Measurements from ENCODE around the gene MIXL1. TPM values are rescaled to one million over a fixed set of nuclear protein-coding genes. Genes with fewer than 3 reads are reported as not detected.
A peak's percentile ranks its signal among the peaks of the same experiment; 100 is the strongest.

The MIXL1 gene
- total and polyA plus RNA-seq, 2 of the 13 experiments (the other 11 are each of a cell fraction or from before 2014, with no cell fraction given) = 7.6 to 18.5 TPM

DNA sequence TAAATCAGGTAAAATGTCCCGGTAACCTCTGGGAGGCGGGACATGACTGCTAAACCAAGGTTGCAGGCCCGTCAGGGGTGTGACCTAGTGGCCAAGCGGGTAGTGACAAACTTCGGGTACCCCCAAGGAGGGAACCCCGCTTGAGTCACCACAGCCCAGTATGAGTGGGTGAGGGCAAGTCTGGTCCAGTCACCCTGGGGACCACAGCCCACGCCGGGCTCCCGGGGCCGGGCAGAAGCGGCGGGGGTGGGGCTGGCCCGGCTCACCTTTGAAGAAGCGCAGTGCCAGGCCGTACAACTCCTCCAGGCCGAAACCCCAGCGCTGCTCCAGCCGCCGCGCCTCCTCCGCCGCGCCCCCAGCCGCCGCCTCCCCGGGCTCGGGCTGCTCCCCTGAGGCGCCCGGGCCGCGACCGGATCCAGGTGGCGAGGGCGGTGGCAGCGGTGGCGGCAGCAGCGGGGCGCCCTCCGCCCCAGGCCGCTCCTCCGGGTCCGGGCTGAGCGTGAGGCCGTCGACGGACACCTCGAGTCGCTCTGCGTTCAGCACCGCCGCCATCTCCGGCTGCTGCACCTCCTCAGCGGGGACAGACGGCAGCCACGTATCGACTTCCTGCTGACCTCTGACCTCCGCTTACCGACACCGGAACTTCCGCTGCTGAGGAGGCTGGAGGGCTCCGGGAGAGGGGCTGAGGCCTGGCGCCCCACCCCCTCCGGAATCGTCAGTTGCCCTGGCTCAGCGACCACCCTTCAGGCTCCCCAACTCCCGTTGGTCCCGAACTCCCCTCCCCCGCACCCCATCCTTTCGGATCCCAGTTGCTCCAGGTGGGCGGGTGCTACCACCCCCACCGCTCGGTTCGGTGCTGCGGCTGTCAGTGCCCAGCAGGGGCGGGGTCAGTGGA, 37.1 kb upstream of the MIXL1 start, which contains the start of gene ACBD3 (continued):
- peak; percentile 43; the same call in 1 of the 2 replicates for TF ChIP-seq ZNF512 (CRISPR knock-in tag; IDR thresholded peaks at IDR 0.05)
- TF ChIP-seq PHF21A (CRISPR knock-in tag; IDR thresholded peaks at IDR 0.05) = peak; percentile 22; the same call in 1 of the 2 replicates
- peak; percentile 68; the same call in 1 of the 2 replicates for TF ChIP-seq SIN3A (IDR thresholded peaks at IDR 0.05; ENCODE audit: borderline replicate concordance, low read depth, low read length)
- no peak for TF ChIP-seq SRF (IDR thresholded peaks at IDR 0.05; ENCODE audit: low read depth, low read length)
- peak; percentile 47; the same call in 1 of the 2 replicates for TF ChIP-seq ZNF232 (CRISPR knock-in tag; IDR thresholded peaks at IDR 0.05; ENCODE audit: borderline replicate concordance)
- TF ChIP-seq ZFX (CRISPR knock-in tag; IDR thresholded peaks at IDR 0.05; ENCODE audit: low read depth) = peak; percentile 97
- TF ChIP-seq U2AF2 (IDR thresholded peaks at IDR 0.05; ENCODE audit: low read depth, low read length) = no peak
- TF ChIP-seq ZNF781 (CRISPR knock-in tag; IDR thresholded peaks at IDR 0.05; ENCODE audit: borderline replicate concordance, not compliant biosample characterization) = peak; percentile 22
- TF ChIP-seq RBM39 (IDR thresholded peaks at IDR 0.05; ENCODE audit: low read depth, low read length, poor library complexity, severe bottlenecking) = peak; percentile 78
- TF ChIP-seq SP4 (CRISPR knock-in tag; IDR thresholded peaks at IDR 0.05) = peak; percentile 70
- peak; percentile 21; the same call in 1 of the 2 replicates for TF ChIP-seq ZXDC (CRISPR knock-in tag; IDR thresholded peaks at IDR 0.05)
- TF ChIP-seq ZNF883 (CRISPR knock-in tag; IDR thresholded peaks at IDR 0.05; ENCODE audit: not compliant biosample characterization) = peak; percentile 83
- no peak for TF ChIP-seq ZFP36 (IDR thresholded peaks at IDR 0.05; ENCODE audit: borderline replicate concordance, low read depth, low read length, partially characterized antibody)
- peak; percentile 89 for TF ChIP-seq HDAC1 (CRISPR knock-in tag; IDR thresholded peaks at IDR 0.05)
- TF ChIP-seq, protein P1, sequence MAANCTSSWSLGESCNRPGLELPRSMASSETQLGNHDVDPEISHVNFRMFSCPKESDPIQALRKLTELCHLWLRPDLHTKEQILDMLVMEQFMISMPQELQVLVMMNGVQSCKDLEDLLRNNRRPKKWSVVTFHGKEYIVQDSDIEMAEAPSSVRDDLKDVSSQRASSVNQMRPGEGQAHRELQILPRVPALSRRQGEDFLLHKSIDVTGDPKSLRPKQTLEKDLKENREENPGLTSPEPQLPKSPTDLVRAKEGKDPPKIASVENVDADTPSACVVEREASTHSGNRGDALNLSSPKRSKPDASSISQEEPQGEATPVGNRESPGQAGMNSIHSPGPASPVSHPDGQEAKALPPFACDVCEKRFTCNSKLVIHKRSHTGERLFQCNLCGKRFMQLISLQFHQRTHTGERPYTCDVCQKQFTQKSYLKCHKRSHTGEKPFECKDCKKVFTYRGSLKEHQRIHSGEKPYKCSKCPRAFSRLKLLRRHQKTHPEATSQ (CRISPR knock-in tag; IDR thresholded peaks at IDR 0.05; ENCODE audit: borderline replicate concordance) = 0 out of 2 replicates have a peak, but pooled peaks have one; percentile 36
- TF ChIP-seq TCF7L2 (IDR thresholded peaks at IDR 0.05; ENCODE audit: low read depth, low read length) = no peak
- peak; percentile 29; the same call in 1 of the 2 replicates for TF ChIP-seq ZNF34 (CRISPR knock-in tag; IDR thresholded peaks at IDR 0.05; ENCODE audit: borderline replicate concordance)
- TF ChIP-seq MED1 (CRISPR knock-in tag; IDR thresholded peaks at IDR 0.05) = peak; percentile 77
- no peak for TF ChIP-seq KLF15 (CRISPR knock-in tag; IDR thresholded peaks at IDR 0.05; ENCODE audit: borderline replicate concordance)
- no peak for TF ChIP-seq ZNF354B (CRISPR knock-in tag; IDR thresholded peaks at IDR 0.05)
- no peak for TF ChIP-seq MNT (IDR thresholded peaks at IDR 0.05)
